Measurements from ENCODE around the gene SEMA5A.
"Not testable (repeated sequence)": the region's sequence is repeated elsewhere in the genome, so short reads cannot be mapped to it uniquely, and the experiment has no call there.

The SEMA5A gene

GRCh38 chr5:9353048-9353447 is 192.8 kb downstream of the SEMA5A start:
- DNase-seq: not testable (repeated sequence)

- no peak for DNase-seq
Observed at GRCh38 chr5:9351546-9351945, 194.3 kb downstream of the SEMA5A start.

- no peak for DNase-seq
Observed at GRCh38 chr5:9350301-9350797, 195.5 kb downstream of the SEMA5A start.

- no peak for DNase-seq
Observed at GRCh38 chr5:9348401-9348996, 197.4 kb downstream of the SEMA5A start.

GRCh38 chr5:9347541-9348295 is 198.2 kb downstream of the SEMA5A start:
- DNase-seq: no peak

GRCh38 chr5:9347032-9347431 is 198.8 kb downstream of the SEMA5A start:
- DNase-seq: no peak

GRCh38 chr5:9344751-9345240 is 201.1 kb downstream of the SEMA5A start:
- no peak for DNase-seq

- no peak for DNase-seq
Observed at GRCh38 chr5:9343146-9343850, 202.6 kb downstream of the SEMA5A start.

GRCh38 chr5:9342161-9342787 is 203.6 kb downstream of the SEMA5A start:
- DNase-seq: no peak

- no peak for DNase-seq
Observed at GRCh38 chr5:9340085-9340484, 205.8 kb downstream of the SEMA5A start.

GRCh38 chr5:9339206-9339818 is 206.6 kb downstream of the SEMA5A start:
- no peak for DNase-seq

GRCh38 chr5:9338796-9339195 is 207.1 kb downstream of the SEMA5A start:
- no peak for DNase-seq

- no peak for DNase-seq
Observed at GRCh38 chr5:9337928-9338595, 207.8 kb downstream of the SEMA5A start.

GRCh38 chr5:9335754-9336495 is 209.9 kb downstream of the SEMA5A start:
- no peak for DNase-seq

GRCh38 chr5:9335269-9335668 is 210.6 kb downstream of the SEMA5A start:
- no peak for DNase-seq

- DNase-seq: no peak
Observed at GRCh38 chr5:9332026-9332425, 213.8 kb downstream of the SEMA5A start.

- DNase-seq: no peak
Observed at GRCh38 chr5:9331372-9331771, 214.5 kb downstream of the SEMA5A start.

GRCh38 chr5:9329125-9329524 is 216.8 kb downstream of the SEMA5A start:
- DNase-seq: no peak

GRCh38 chr5:9325549-9325948 is 220.3 kb downstream of the SEMA5A start:
- DNase-seq: no peak

GRCh38 chr5:9324348-9325077 is 221.4 kb downstream of the SEMA5A start:
- no peak for DNase-seq

- no peak for DNase-seq
Observed at GRCh38 chr5:9320652-9321051, 225.2 kb downstream of the SEMA5A start.
